HEK293T (cell line): Measurements from ENCODE around the gene UPK2.
A peak's percentile ranks its signal among the peaks of the same experiment; 100 is the strongest.
"Not testable (repeated sequence)": the region's sequence is repeated elsewhere in the genome, so short reads cannot be mapped to it uniquely, and the experiment has no call there.

Source experiments
- CTCF ChIA-PET: fragments of 350-600 bp; formaldehyde crosslinking; extraction: SDS; loops from one replicate; lab custom pipeline; 2021; ENCODE audit warnings: antibody characterized with exemption, inconsistent platforms; lab: Yijun Ruan, JAX
- POLR2A ChIA-PET: fragments of 350-600 bp; formaldehyde crosslinking; extraction: SDS; loops from one replicate; lab custom pipeline; 2020; ENCODE audit warnings: antibody characterized with exemption, inconsistent platforms; lab: Yijun Ruan, JAX
- DNase-seq: peaks from one replicate; pipeline ENCODE4 v3.0.0; 2012; ENCODE audit warnings: mixed read lengths; ENCODE audit errors: extremely low spot score
- ARNT ChIP-seq: fragments of 450-650 bp; IDR thresholded peaks from 2 replicates; pipeline ENCODE4 v1.6.1; 2017; ENCODE audit warnings: mild to moderate bottlenecking
- BHLHE40 ChIP-seq: fragments of 450-650 bp; IDR thresholded peaks from 2 replicates; pipeline ENCODE4 v1.6.1; 2016; ENCODE audit warnings: mild to moderate bottlenecking, moderate library complexity, borderline replicate concordance
- CTBP1 ChIP-seq: fragments of 450-650 bp; IDR thresholded peaks from 2 replicates; pipeline ENCODE4 v1.6.1; 2016; ENCODE audit warnings: borderline replicate concordance
- ELF4 ChIP-seq: fragments of 450-650 bp; IDR thresholded peaks from 2 replicates; pipeline ENCODE4 v1.6.1; 2017; ENCODE audit warnings: antibody characterized with exemption
- FOXA1 ChIP-seq: fragments of 450-650 bp; IDR thresholded peaks from 2 replicates; pipeline ENCODE4 v1.6.1; 2016; ENCODE audit warnings: mild to moderate bottlenecking
- FOXK2 ChIP-seq: fragments of 450-650 bp; IDR thresholded peaks from 2 replicates; pipeline ENCODE4 v1.6.1; 2016; ENCODE audit warnings: mild to moderate bottlenecking
- FOXM1 ChIP-seq: fragments of 450-650 bp; IDR thresholded peaks from 2 replicates; pipeline ENCODE4 v1.6.1; 2017; ENCODE audit warnings: mild to moderate bottlenecking, borderline replicate concordance
- HDGF ChIP-seq: fragments of 450-650 bp; IDR thresholded peaks from 2 replicates; pipeline ENCODE4 v1.6.1; 2017; ENCODE audit warnings: antibody characterized with exemption, borderline replicate concordance
- L3MBTL2 ChIP-seq: fragments of 450-650 bp; conservative IDR thresholded peaks from 2 replicates; pipeline ENCODE4 v1.6.1; 2016; ENCODE audit warnings: mild to moderate bottlenecking
- LEF1 ChIP-seq: fragments of 450-650 bp; IDR thresholded peaks from 2 replicates; pipeline ENCODE4 v1.6.1; 2017; ENCODE audit warnings: mild to moderate bottlenecking, borderline replicate concordance
- NFRKB ChIP-seq: fragments of 450-650 bp; IDR thresholded peaks from 2 replicates; pipeline ENCODE4 v1.6.1; 2016; ENCODE audit warnings: mild to moderate bottlenecking, moderate library complexity
- SP1 ChIP-seq: fragments of 450-650 bp; IDR thresholded peaks from 2 replicates; pipeline ENCODE4 v1.6.1; 2017
- SUZ12 ChIP-seq: fragments of 450-650 bp; IDR thresholded peaks from 2 replicates; pipeline ENCODE4 v1.6.1; 2016; ENCODE audit warnings: mild to moderate bottlenecking
- TARDBP ChIP-seq: fragments of 450-650 bp; IDR thresholded peaks from 2 replicates; pipeline ENCODE4 v1.6.1; 2016
- ZNF384 ChIP-seq: fragments of 450-650 bp; IDR thresholded peaks from 2 replicates; pipeline ENCODE4 v1.6.1; 2016
- TF ChIP-seq, protein P1 (sequence below): fragments of 450-650 bp; IDR thresholded peaks from 2 replicates; pipeline ENCODE4 v1.6.1; 2016

The UPK2 gene

DNA sequence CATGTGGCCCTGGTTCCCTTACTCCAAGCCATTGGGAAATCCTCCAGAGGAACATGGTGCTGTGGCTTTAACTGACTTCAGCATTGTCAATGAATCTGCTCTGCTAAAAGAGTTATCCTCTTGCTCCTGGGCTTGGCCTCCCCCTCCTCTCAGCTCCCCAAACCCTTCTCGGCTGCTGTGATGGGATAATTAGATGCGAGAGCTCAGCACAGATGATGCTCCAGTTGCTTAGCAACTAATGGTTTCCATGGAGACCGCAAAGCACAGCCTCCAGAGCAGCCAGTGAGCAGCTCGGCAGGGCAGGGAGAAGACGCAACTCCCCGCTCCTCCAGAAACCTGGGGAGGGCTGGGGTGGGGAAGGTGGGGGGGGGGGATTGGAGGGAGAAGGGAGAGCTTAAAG, 2.8 kb upstream of the UPK2 start:
- POLR2A ChIA-PET = no interaction called here
- peak; percentile 43 for DNase-seq
- TF ChIP-seq FOXA1 = no peak
- TF ChIP-seq ZNF384 = no peak
- TF ChIP-seq CTBP1 = no peak
- no peak for TF ChIP-seq TARDBP
- no peak for TF ChIP-seq L3MBTL2
- TF ChIP-seq FOXM1 = no peak
- no peak for TF ChIP-seq ELF4
- CTCF ChIA-PET = interaction anchor here (0.8 to 0.9 kb wide), 2 partner anchors 23 to 28 kb away, joined by 3 read pairs; partner anchors contain the start of gene BCL9L

DNA sequence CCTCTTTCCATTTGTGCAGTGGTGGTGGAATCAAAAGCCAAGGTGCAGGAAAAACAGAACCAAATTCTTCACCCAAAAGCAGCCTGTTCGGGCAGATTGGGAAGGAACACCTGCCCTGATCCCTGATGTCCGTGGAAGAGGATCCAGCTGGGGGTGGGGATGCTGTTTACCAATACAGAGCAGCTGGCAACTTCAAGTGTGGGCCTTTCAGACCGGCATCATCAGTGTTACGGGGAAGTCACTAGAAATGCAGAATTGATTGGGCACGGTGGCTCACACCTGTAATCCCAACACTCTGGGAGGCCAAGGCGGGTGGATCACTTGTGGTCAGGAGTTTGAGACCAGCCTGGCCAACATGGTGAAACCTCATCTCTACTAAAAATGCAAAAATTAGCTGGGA, 2.1 kb upstream of the UPK2 start:
- DNase-seq = peak; percentile 3
- CTCF ChIA-PET, POLR2A ChIA-PET: not testable (repeated sequence)

DNA sequence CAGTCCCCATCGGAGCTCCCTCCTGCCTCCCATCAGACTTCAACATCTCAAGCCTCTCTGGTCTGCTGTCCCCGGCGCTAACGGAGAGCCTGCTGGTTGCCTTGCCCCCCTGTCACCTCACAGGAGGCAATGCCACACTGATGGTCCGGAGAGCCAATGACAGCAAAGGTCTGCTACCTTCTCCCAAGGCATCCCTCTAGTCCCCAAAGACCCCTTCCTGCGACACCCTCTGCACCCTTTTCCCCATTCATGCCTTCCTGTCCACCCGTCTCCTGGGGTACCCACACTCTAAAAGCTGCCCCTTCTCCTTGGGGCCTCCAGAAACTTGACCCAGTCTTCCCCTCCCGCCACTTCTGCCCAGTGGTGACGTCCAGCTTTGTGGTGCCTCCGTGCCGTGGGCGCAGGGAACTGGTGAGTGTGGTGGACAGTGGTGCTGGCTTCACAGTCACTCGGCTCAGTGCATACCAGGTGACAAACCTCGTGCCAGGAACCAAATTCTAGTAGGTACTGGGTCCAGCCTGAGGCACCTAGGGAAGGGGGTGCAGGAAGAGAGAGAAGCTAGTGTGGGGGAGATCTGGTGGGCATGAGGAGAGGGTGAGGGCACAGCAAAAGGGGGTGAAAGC, 860 bp downstream of the UPK2 start:
- TF ChIP-seq, protein P1, sequence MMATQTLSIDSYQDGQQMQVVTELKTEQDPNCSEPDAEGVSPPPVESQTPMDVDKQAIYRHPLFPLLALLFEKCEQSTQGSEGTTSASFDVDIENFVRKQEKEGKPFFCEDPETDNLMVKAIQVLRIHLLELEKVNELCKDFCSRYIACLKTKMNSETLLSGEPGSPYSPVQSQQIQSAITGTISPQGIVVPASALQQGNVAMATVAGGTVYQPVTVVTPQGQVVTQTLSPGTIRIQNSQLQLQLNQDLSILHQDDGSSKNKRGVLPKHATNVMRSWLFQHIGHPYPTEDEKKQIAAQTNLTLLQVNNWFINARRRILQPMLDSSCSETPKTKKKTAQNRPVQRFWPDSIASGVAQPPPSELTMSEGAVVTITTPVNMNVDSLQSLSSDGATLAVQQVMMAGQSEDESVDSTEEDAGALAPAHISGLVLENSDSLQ = no peak
- TF ChIP-seq FOXM1 = no peak
- TF ChIP-seq HDGF = 0 out of 2 replicates have a peak, but pooled peaks have one; percentile 43
- peak; percentile 3 for DNase-seq
- ChIA-PET POLR2A (no interaction called here), CTCF (interaction anchor here (0.6 to 1.3 kb wide), 6 partner anchors 10 to 62 kb away, joined by 3 to 5 read pairs (median 3); no protein-coding TSS in a partner anchor)

DNA sequence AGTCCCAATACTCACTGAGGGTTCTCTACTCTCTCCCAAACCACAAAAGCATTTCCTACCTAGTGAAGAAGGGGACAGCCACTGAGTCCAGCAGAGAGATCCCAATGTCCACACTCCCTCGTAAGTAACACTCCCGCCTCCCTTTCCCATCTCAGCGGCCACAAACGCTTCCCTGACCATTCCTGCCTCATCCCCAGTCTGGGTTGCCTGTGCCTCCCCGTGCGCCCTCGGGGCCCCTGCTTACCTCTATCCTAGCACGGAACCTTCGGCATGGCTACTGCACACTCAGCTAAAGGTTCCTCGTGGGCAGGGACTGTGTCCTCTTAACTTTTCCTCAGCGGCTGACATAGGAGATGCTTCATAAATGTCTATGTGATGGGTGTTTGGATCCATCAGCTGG, 1.5 kb downstream of the UPK2 start:
- TF ChIP-seq LEF1 (no peak), L3MBTL2 (no peak), ELF4 (no peak), FOXK2 (no peak), FOXA1 (no peak)
- DNase-seq = peak; percentile 5
- CTCF ChIA-PET = interaction anchor here (0.6 to 1.3 kb wide), 5 partner anchors 10 to 62 kb away, joined by 3 to 4 read pairs (median 3); no protein-coding TSS in a partner anchor
- POLR2A ChIA-PET = no interaction called here

DNA sequence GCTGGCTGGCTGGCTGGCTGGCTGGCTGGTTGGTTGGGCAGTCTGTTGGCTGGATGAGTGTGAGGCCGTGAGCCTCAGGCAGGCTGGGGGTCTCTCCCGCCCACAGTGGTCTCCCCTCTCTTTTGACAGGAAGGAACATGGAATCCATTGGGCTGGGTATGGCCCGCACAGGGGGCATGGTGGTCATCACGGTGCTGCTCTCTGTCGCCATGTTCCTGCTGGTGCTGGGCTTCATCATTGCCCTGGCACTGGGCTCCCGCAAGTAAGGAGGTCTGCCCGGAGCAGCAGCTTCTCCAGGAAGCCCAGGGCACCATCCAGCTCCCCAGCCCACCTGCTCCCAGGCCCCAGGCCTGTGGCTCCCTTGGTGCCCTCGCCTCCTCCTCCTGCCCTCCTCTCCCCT, 1.9 kb downstream of the UPK2 start:
- CTCF ChIA-PET = interaction anchor here (0.5 kb wide), 1 partner anchor 19 kb away, joined by 4 read pairs; no protein-coding TSS in a partner anchor
- TF ChIP-seq TARDBP (no peak), BHLHE40 (no peak), ZNF384 (no peak), FOXM1 (no peak), L3MBTL2 (no peak), FOXA1 (no peak), NFRKB (no peak), SP1 (no peak), LEF1 (no peak), HDGF (no peak), ELF4 (no peak), ARNT (no peak), CTBP1 (no peak), SUZ12 (no peak)
- TF ChIP-seq, protein P1 = no peak
- DNase-seq = peak; percentile 5
- POLR2A ChIA-PET = no interaction called here

DNA sequence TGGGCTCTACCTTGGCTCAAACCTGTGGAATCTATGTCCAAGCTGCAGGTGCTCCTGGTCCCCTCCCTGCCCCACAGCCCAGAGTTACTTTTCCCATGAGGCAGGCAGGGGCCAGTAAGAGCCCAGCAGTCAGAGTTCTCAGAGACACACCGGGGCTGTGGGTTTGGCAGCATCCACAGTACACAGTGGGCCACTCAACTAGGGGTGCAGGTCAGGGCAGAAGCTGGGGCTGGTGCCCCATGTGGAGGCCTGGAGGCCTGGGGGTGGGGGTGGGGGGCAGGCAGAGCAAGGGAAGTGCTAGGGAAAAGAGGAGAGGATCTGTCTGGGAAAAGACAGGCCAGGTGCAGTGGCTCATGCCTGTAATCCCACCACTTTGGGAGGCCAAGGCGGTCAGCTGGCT, 2.5 kb downstream of the UPK2 start:
- ChIA-PET POLR2A (no interaction called here), CTCF (interaction anchor here (0.5 kb wide), 1 partner anchor 19 kb away, joined by 4 read pairs; no protein-coding TSS in a partner anchor)
- TF ChIP-seq SP1 = no peak
- no peak for TF ChIP-seq FOXM1
- TF ChIP-seq ZNF384 = no peak
- no peak for TF ChIP-seq NFRKB
- TF ChIP-seq CTBP1 = no peak
- no peak for TF ChIP-seq ARNT
- no peak for TF ChIP-seq SUZ12
- TF ChIP-seq FOXA1 = no peak
- TF ChIP-seq LEF1 = no peak
- no peak for TF ChIP-seq L3MBTL2
- no peak for TF ChIP-seq HDGF
- DNase-seq = no peak

DNA sequence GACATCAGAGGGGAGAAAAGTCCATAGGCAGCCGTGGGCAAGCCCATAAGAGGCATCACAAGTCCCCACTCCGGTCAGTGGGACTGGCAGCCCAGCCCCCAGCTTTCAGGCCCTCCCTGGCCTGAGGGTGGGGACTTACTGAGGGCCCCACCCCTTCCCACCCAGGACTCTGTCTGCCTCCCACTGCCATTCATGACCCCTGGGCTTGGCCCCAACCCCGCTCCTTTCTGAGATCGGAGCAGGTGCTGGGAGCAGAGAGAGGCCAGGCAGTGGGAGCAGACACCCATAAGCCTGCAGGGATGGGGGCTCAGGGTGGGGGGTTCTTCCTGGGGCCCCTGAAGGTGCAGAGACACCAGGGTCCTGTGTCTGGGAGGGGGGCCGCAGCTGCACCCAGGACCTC, 5.1 kb downstream of the UPK2 start:
- CTCF ChIA-PET = interaction anchor here (0.8 kb wide), 1 partner anchor 10 kb away, joined by 3 read pairs; no protein-coding TSS in a partner anchor
- TF ChIP-seq ZNF384 (no peak), ARNT (no peak), FOXA1 (no peak)
- DNase-seq = no peak
- POLR2A ChIA-PET = no interaction called here
